GM21360 (cell line): ENCODE data around the gene PDCD10.

Experiments
- ATAC-seq: cut with Tn5 transposase; IDR thresholded peaks from one replicate; pipeline ENCODE4 v1.9.1; 2021; ENCODE audit warnings: mild to moderate bottlenecking, moderate library complexity; ENCODE audit not compliant: unreplicated experiment

PDCD10 gene

GRCh38 chr3:167735233-167736138 is 794 bp upstream of the PDCD10 start, which contains the start of gene SERPINI1:
SERPINI1 (plus strand) TSS chr3:167735721; CDS start chr3:167789129, 53,408 bp downstream.
- ATAC-seq = peak; percentile 55

- ATAC-seq = no peak
These were observed 663 bp downstream of the PDCD10 start for GRCh38 chr3:167733961-167734497.

GRCh38 chr3:167732313-167733065 is 2.2 kb downstream of the PDCD10 start:
- no peak for ATAC-seq

- no peak for ATAC-seq
These were observed 3.3 kb downstream of the PDCD10 start for GRCh38 chr3:167731393-167731792.

GRCh38 chr3:167729591-167729990 is 5.1 kb downstream of the PDCD10 start:
- no peak for ATAC-seq

- no peak for ATAC-seq
These were observed 5.9 kb downstream of the PDCD10 start for GRCh38 chr3:167728632-167729323.

GRCh38 chr3:167728176-167728575 is 6.5 kb downstream of the PDCD10 start:
- no peak for ATAC-seq

GRCh38 chr3:167723872-167724271 is 10.8 kb downstream of the PDCD10 start:
- ATAC-seq = no peak

GRCh38 chr3:167723025-167723512 is 11.6 kb downstream of the PDCD10 start:
- ATAC-seq = no peak

- no peak for ATAC-seq
These were observed 16.1 kb downstream of the PDCD10 start for GRCh38 chr3:167718582-167718981.

GRCh38 chr3:167716920-167717319 is 17.8 kb downstream of the PDCD10 start:
- ATAC-seq = no peak

- no peak for ATAC-seq
These were observed 19.8 kb downstream of the PDCD10 start for GRCh38 chr3:167714871-167715270.

- no peak for ATAC-seq
These were observed 22.2 kb downstream of the PDCD10 start for GRCh38 chr3:167712445-167712844.

- no peak for ATAC-seq
These were observed 23.3 kb downstream of the PDCD10 start for GRCh38 chr3:167711439-167711838.

- no peak for ATAC-seq
These were observed 24.1 kb downstream of the PDCD10 start for GRCh38 chr3:167710552-167710951.

GRCh38 chr3:167709690-167710089 is 25.0 kb downstream of the PDCD10 start:
- no peak for ATAC-seq

GRCh38 chr3:167705840-167706239 is 28.9 kb downstream of the PDCD10 start:
- ATAC-seq = no peak

GRCh38 chr3:167700926-167701325 is 33.8 kb downstream of the PDCD10 start:
- ATAC-seq = no peak

GRCh38 chr3:167700046-167700445 is 34.6 kb downstream of the PDCD10 start:
- no peak for ATAC-seq

GRCh38 chr3:167694121-167694520 is 40.6 kb downstream of the PDCD10 start:
- no peak for ATAC-seq

GRCh38 chr3:167691366-167691765 is 43.3 kb downstream of the PDCD10 start:
- ATAC-seq = peak; percentile 100
